SK-N-SH (cell line): ENCODE data around the gene GYG1. TPM values are rescaled to one million over a fixed set of nuclear protein-coding genes. Genes with fewer than 3 reads are reported as not detected.
A peak's percentile ranks its signal among the peaks of the same experiment; 100 is the strongest.

Experiments used
- CTCF ChIA-PET: fragments of 300-600, 350-600 bp; formaldehyde crosslinking; extraction: SDS; loops from one replicate; lab custom pipeline; 2021; lab: Yijun Ruan, JAX
- POLR2A ChIA-PET: fragments of 350-600 bp; sonication (Branson Sonifier 250); formaldehyde crosslinking; extraction: SDS; loops from one replicate; lab custom pipeline; 2020; ENCODE audit warnings: antibody characterized with exemption, inconsistent platforms; lab: Yijun Ruan, JAX
- DNase-seq: peaks from one replicate; pipeline ENCODE4 v3.0.0; 2012
- H2AFZ ChIP-seq: fragments of 200-600 bp; sonication (generic); 2 replicates; pipeline ENCODE4 v1.8.1; 2016; ENCODE audit warnings: antibody characterized with exemption, mild to moderate bottlenecking, low read depth
- H3F3A ChIP-seq: fragments of 200-600 bp; sonication (generic); replicated peaks from 2 replicates; pipeline ENCODE3; 2016; ENCODE audit warnings: antibody characterized with exemption, mild to moderate bottlenecking; ENCODE audit not compliant: insufficient read depth
- H3K27ac ChIP-seq, 2 experiments: fragments of 200-500 bp in 1 of 2; fragments of 200-600 bp in 1 of 2; sonication (Bioruptor generic) in 1 of 2; sonication (generic), shearing (Covaris generic) in 1 of 2; 2 replicates each; pipeline versions ENCODE4 v1.5.1 to v1.6.1; 2014 to 2016; ENCODE audit warnings: low read depth in 2 of 2, inconsistent platforms in 1 of 2, low read length in 1 of 2, mild to moderate bottlenecking in 1 of 2, mixed read lengths in 1 of 2
- H3K27me3 ChIP-seq: fragments of 200-600 bp; sonication (generic), shearing (Covaris generic); 2 replicates; pipeline ENCODE4 v1.6.1; 2016; ENCODE audit warnings: mixed run types; ENCODE audit not compliant: insufficient read depth
- H3K36me3 ChIP-seq, 2 experiments: fragments of 200-500 bp in 1 of 2; fragments of 200-600 bp in 1 of 2; sonication (Bioruptor generic) in 1 of 2; sonication (generic) in 1 of 2; replicated peaks in 1 of 2; 2 replicates each; pipeline versions ENCODE3 to v1.5.1; 2014 to 2016; ENCODE audit warnings: low read length in 1 of 2, mild to moderate bottlenecking in 1 of 2; ENCODE audit not compliant: insufficient read depth in 2 of 2, control insufficient read depth in 1 of 2
- H3K4me1 ChIP-seq, 2 experiments: fragments of 200-500 bp in 1 of 2; fragments of 200-600 bp in 1 of 2; sonication (Bioruptor generic) in 1 of 2; sonication (generic), shearing (Covaris generic) in 1 of 2; 2 replicates each; pipeline versions ENCODE4 v1.5.1 to v1.6.1; 2014 to 2016; ENCODE audit warnings: low read depth in 1 of 2, low read length in 1 of 2, mixed run types in 1 of 2; ENCODE audit not compliant: insufficient read depth in 2 of 2, control insufficient read depth in 1 of 2
- H3K4me2 ChIP-seq: fragments of 200-600 bp; sonication (generic), shearing (Covaris generic); 2 replicates; pipeline ENCODE4 v1.6.1; 2017; ENCODE audit warnings: mixed run types
- H3K4me3 ChIP-seq, 2 experiments: fragments of 200-500 bp in 1 of 2; fragments of 200-600 bp in 1 of 2; sonication (Bioruptor generic) in 1 of 2; sonication (generic), shearing (Covaris generic) in 1 of 2; 2 replicates each; pipeline versions ENCODE4 v1.5.1 to v1.8.1; 2014 to 2016; ENCODE audit warnings: low read depth in 2 of 2, inconsistent platforms in 1 of 2, low read length in 1 of 2, mild to moderate bottlenecking in 1 of 2, mixed read lengths in 1 of 2, moderate library complexity in 1 of 2
- H3K79me2 ChIP-seq: fragments of 200-600 bp; sonication (generic); 2 replicates; pipeline ENCODE4 v1.8.1; 2017; ENCODE audit warnings: mild to moderate bottlenecking; ENCODE audit not compliant: insufficient read depth
- H3K9ac ChIP-seq: fragments of 200-600 bp; sonication (generic); 2 replicates; pipeline ENCODE4 v1.6.1; 2017; ENCODE audit warnings: mixed run types
- H3K9me2 ChIP-seq: fragments of 200-600 bp; sonication (generic); 2 replicates; pipeline ENCODE4 v1.6.1; 2017; ENCODE audit warnings: mixed run types
- H3K9me3 ChIP-seq: fragments of 200-600 bp; sonication (generic); 2 replicates; pipeline ENCODE4 v1.6.1; 2017; ENCODE audit warnings: mixed run types, mild to moderate bottlenecking, moderate library complexity
- H4K20me1 ChIP-seq: fragments of 200-600 bp; sonication (generic); 2 replicates; pipeline ENCODE4 v1.6.1; 2017; ENCODE audit warnings: mild to moderate bottlenecking, mixed run types; ENCODE audit not compliant: insufficient read depth
- CHD2 ChIP-seq: fragments of 150-350 bp; IDR thresholded peaks from 2 replicates; pipeline ENCODE4 v1.6.1; 2018; ENCODE audit warnings: low read length; ENCODE audit not compliant: partially characterized antibody
- CTCF ChIP-seq: fragments of 200-600 bp; sonication (generic); IDR thresholded peaks from 2 replicates; pipeline ENCODE4 v1.6.1; 2017; ENCODE audit warnings: antibody characterized with exemption, mild to moderate bottlenecking, moderate library complexity
- ELF1 ChIP-seq: IDR thresholded peaks from 2 replicates; pipeline ENCODE4 v1.4.0; 2012
- EP300 ChIP-seq, 2 experiments: IDR thresholded peaks; 2 replicates each; pipeline versions ENCODE4 v1.4.0 to v1.6.1; 2012; ENCODE audit warnings: borderline replicate concordance in 1 of 2, low read depth in 1 of 2, low read length in 1 of 2
- FOSL2 ChIP-seq: IDR thresholded peaks from 2 replicates; pipeline ENCODE4 v1.4.0; 2012; ENCODE audit warnings: low read depth, mild to moderate bottlenecking, moderate library complexity, borderline replicate concordance
- FOXM1 ChIP-seq: IDR thresholded peaks from 2 replicates; pipeline ENCODE4 v1.4.0; 2012; ENCODE audit warnings: low read depth, mild to moderate bottlenecking
- GABPA ChIP-seq: IDR thresholded peaks from 2 replicates; pipeline ENCODE4 v1.4.0; 2012; ENCODE audit warnings: low read depth, mild to moderate bottlenecking
- JUND ChIP-seq: IDR thresholded peaks from 2 replicates; pipeline ENCODE4 v1.4.0; 2012
- MEF2A ChIP-seq: IDR thresholded peaks from 2 replicates; pipeline ENCODE4 v1.4.0; 2012; ENCODE audit warnings: low read depth, borderline replicate concordance
- NFIC ChIP-seq: IDR thresholded peaks from 2 replicates; pipeline ENCODE4 v1.4.0; 2012; ENCODE audit warnings: borderline replicate concordance
- NRF1 ChIP-seq: IDR thresholded peaks from 2 replicates; pipeline ENCODE4 v1.6.1; 2012; ENCODE audit warnings: low read depth, mild to moderate bottlenecking, low read length
- POLR2AphosphoS5 ChIP-seq: IDR thresholded peaks from 2 replicates; pipeline ENCODE4 v1.6.1; 2012; ENCODE audit warnings: low read depth, low read length
- RCOR1 ChIP-seq: fragments of 150-350 bp; IDR thresholded peaks from 2 replicates; pipeline ENCODE4 v1.6.1; 2017; ENCODE audit warnings: antibody characterized with exemption, low read length
- RFX5 ChIP-seq: IDR thresholded peaks from 2 replicates; pipeline ENCODE4 v1.6.1; 2012; ENCODE audit warnings: mild to moderate bottlenecking, improper control_type of control experiment, low read length
- SMC3 ChIP-seq: IDR thresholded peaks from 2 replicates; pipeline ENCODE4 v1.6.1; 2012; ENCODE audit warnings: low read depth, low read length, improper control_type of control experiment
- TAF1 ChIP-seq: IDR thresholded peaks from 2 replicates; pipeline ENCODE4 v1.6.1; 2012; ENCODE audit warnings: low read depth, mild to moderate bottlenecking, low read length, moderate library complexity, borderline replicate concordance
- TCF12 ChIP-seq: IDR thresholded peaks from 2 replicates; pipeline ENCODE4 v1.4.0; 2012
- TEAD4 ChIP-seq: IDR thresholded peaks from 2 replicates; pipeline ENCODE4 v1.4.0; 2012; ENCODE audit warnings: mild to moderate bottlenecking, borderline replicate concordance; ENCODE audit not compliant: insufficient read depth
- YY1 ChIP-seq: IDR thresholded peaks from 2 replicates; pipeline ENCODE4 v1.4.0; 2012; ENCODE audit warnings: low read depth, mild to moderate bottlenecking
- WGBS: methylation state at CpG from one replicate; pipeline ENCODE4 v1.1.6; 2017; ENCODE audit warnings: low lambda C conversion rate; 5-methylcytosine and 5-hydroxymethylcytosine counted together
- polyA plus RNA-seq, 3 experiments: library from polyadenylated mRNA; depleted of rRNA; stranded (reverse); fragments of >200 nt; gene quantifications; 2 replicates each; pipeline ENCODE4 v1.2.3, GENCODE V29; 2012
- TF ChIP-seq, protein P1 (sequence below): IDR thresholded peaks from 2 replicates; pipeline ENCODE4 v1.4.0; 2012; ENCODE audit warnings: low read depth, borderline replicate concordance
- TF ChIP-seq, protein P2 (sequence below): fragments of 150-350 bp; IDR thresholded peaks from 2 replicates; pipeline ENCODE4 v1.6.1; 2017; ENCODE audit warnings: antibody characterized with exemption, low read length, low read depth, borderline replicate concordance
- TF ChIP-seq, protein P3 (sequence below): IDR thresholded peaks from 2 replicates; pipeline ENCODE4; 2012

The GYG1 gene
- polyA plus RNA-seq, 1 of the 3 experiments (the other 2 are of a cell fraction): 16.8 TPM

DNA sequence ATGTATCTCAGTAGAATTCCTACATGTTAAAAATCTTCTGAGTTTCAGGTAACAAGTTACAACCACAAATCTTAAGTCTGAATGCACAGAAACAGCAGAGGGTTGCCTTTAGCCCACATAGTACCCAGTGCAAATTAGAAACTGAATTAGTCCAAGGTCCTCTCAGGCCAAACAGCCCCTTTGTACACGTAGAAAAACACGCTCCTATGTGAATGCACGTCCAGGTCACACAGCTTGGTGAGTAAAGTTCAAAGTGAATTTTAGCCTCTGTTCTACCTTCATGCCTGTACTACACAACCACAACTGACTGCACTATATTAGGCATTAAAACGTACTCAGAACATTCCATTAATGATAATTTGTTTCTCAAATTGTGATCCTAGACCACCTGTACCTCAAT lies 46.3 kb downstream of the GYG1 start (continued):
- TF ChIP-seq, protein P1, sequence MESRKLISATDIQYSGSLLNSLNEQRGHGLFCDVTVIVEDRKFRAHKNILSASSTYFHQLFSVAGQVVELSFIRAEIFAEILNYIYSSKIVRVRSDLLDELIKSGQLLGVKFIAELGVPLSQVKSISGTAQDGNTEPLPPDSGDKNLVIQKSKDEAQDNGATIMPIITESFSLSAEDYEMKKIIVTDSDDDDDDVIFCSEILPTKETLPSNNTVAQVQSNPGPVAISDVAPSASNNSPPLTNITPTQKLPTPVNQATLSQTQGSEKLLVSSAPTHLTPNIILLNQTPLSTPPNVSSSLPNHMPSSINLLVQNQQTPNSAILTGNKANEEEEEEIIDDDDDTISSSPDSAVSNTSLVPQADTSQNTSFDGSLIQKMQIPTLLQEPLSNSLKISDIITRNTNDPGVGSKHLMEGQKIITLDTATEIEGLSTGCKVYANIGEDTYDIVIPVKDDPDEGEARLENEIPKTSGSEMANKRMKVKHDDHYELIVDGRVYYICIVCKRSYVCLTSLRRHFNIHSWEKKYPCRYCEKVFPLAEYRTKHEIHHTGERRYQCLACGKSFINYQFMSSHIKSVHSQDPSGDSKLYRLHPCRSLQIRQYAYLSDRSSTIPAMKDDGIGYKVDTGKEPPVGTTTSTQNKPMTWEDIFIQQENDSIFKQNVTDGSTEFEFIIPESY: no peak
- TF ChIP-seq, protein P2, sequence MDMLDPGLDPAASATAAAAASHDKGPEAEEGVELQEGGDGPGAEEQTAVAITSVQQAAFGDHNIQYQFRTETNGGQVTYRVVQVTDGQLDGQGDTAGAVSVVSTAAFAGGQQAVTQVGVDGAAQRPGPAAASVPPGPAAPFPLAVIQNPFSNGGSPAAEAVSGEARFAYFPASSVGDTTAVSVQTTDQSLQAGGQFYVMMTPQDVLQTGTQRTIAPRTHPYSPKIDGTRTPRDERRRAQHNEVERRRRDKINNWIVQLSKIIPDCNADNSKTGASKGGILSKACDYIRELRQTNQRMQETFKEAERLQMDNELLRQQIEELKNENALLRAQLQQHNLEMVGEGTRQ: no peak
- TF ChIP-seq RCOR1 (no peak), JUND (no peak), EP300 (IDR thresholded peaks at IDR 0.05; ENCODE audit: borderline replicate concordance in 1 of 2, low read depth in 1 of 2, low read length in 1 of 2) (no peak), NRF1 (no peak)

DNA sequence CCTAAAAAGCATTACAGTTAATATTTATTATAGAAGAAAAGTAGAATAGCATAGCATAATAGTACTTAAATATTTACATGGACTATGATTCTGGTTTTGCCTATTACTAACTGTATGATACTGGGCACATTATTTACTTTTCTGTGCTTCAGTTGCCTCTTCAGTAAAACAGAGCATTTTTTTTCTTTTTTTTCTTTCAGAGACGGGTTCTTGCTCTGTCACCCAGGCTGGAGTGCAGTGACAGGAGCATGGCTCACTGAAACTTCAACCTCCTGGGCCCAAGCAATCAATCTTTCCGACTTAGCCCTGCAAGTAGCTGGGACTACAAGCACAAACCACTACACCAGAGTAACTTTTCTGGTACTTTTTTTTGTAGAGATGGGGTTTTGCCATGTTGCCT lies 47.0 kb downstream of the GYG1 start:
- no peak overlapping the region for H2AFZ ChIP-seq
- H3K9ac ChIP-seq: no peak overlapping the region
- ChIA-PET POLR2A (no interaction called here), CTCF (no interaction called here)
- H3K4me1 ChIP-seq: peaks cover 2 to 5% of the 10 kb centered on the region in 2 experiments; a peak in 2 of 4 replicates
- H4K20me1 ChIP-seq: no peaks in the 10 kb centered on the region
- H3K9me3 ChIP-seq: no peaks in the 10 kb centered on the region
- H3K4me3 ChIP-seq: no peak overlapping the region
- no peak overlapping the region for H3K4me2 ChIP-seq
- no peaks in the 10 kb centered on the region for H3K9me2 ChIP-seq
- WGBS: 98% methylated on average over 2 of the region's 2 CpGs
- no peak for TF ChIP-seq RCOR1
- H3F3A ChIP-seq: peaks cover 12% of the 10 kb centered on the region
- H3K27ac ChIP-seq: no peak overlapping the region
- no peaks in the 10 kb centered on the region for H3K79me2 ChIP-seq
- H3K27me3 ChIP-seq: no peaks in the 10 kb centered on the region
- no peak for DNase-seq
- H3K36me3 ChIP-seq: peaks cover 66 to 72% of the 10 kb centered on the region in 2 experiments

GRCh38 chr3:149042789-149043386 lies 51.5 kb downstream of the GYG1 start:
- Histone ChIP-seq H3K9me2 (no peaks in the 10 kb centered on the region), H2AFZ (peak overlapping the region; percentile 35), H3K27me3 (no peaks in the 10 kb centered on the region), H4K20me1 (no peaks in the 10 kb centered on the region), H3F3A (peaks cover 21% of the 10 kb centered on the region), H3K9ac (peak overlapping the region; percentile 44; the same call in 1 of the 2 replicates), H3K27ac (peak overlapping the region in 1 of 2 experiments; percentile 73; a peak in 3 of 4 replicates), H3K4me2 (peak overlapping the region; percentile 9; the same call in 1 of the 2 replicates), H3K9me3 (no peaks in the 10 kb centered on the region), H3K4me1 (peaks cover 2 to 5% of the 10 kb centered on the region in 2 experiments; a peak in 2 of 4 replicates), H3K36me3 (peaks cover 72 to 88% of the 10 kb centered on the region in 2 experiments), H3K79me2 (no peaks in the 10 kb centered on the region), H3K4me3 (peak overlapping the region in 1 of 2 experiments; percentile 21; a peak in 1 of 4 replicates)
- POLR2A ChIA-PET: no interaction called here
- WGBS: 61% methylated on average over 1 of the region's 1 CpG
- CTCF ChIA-PET: interaction anchor here (0.7 to 0.8 kb wide), 2 partner anchors 229 to 723 kb away, joined by 3 read pairs; no protein-coding TSS in a partner anchor
- no peak for DNase-seq
- no peak for TF ChIP-seq TEAD4
- TF ChIP-seq MEF2A: no peak
- no peak for TF ChIP-seq FOXM1
- TF ChIP-seq TAF1: no peak
- no peak for TF ChIP-seq NRF1
- TF ChIP-seq CTCF: no peak
- TF ChIP-seq GABPA: no peak
- no peak for TF ChIP-seq NFIC
- no peak for TF ChIP-seq POLR2AphosphoS5
- TF ChIP-seq FOSL2: peak; percentile 59
- TF ChIP-seq ELF1: no peak
- TF ChIP-seq SMC3: no peak
- TF ChIP-seq CHD2: no peak
- no peak for TF ChIP-seq RFX5
- TF ChIP-seq JUND: peak; percentile 44
- TF ChIP-seq TCF12: peak; percentile 36; the same call in 1 of the 2 replicates
- TF ChIP-seq YY1: no peak
- TF ChIP-seq, protein P3, sequence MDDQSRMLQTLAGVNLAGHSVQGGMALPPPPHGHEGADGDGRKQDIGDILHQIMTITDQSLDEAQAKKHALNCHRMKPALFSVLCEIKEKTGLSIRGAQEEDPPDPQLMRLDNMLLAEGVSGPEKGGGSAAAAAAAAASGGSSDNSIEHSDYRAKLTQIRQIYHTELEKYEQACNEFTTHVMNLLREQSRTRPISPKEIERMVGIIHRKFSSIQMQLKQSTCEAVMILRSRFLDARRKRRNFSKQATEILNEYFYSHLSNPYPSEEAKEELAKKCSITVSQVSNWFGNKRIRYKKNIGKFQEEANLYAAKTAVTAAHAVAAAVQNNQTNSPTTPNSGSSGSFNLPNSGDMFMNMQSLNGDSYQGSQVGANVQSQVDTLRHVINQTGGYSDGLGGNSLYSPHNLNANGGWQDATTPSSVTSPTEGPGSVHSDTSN: peak; percentile 40; the same call in 1 of the 2 replicates
